ENCODE results near the gene LYZL1.
"Not testable (repeated sequence)": the region's sequence is repeated elsewhere in the genome, so short reads cannot be mapped to it uniquely, and the experiment has no call there.

LYZL1 gene

DNA sequence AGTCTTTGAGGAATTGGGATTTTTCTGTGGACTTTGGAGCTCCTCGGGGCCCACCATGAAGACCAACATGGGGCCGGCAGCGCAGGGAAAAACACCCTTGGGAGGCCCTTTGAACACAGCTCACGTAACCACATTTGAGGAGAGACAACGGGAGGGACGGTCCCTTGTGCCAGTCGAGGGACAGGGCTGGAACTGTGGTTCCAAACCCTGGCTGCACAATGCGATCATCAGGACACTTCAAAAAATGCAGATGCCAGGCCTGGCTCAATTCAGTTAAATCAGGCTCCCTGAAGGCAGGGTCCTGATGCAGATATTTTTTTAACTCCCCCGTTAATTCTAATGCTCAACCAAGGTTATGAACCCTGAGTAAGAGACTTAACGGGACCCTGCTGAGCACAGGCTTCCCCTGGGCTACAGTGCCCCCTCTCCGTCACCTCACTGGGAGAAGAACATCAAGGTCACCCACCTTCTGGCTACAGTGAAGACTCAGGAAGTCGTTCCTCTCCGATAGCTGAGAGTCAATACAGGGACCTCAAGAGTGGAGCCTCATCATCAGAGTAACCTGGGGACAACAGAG, 30.4 kb downstream of the LYZL1 start:
- Histone ChIP-seq H3K36me3 (replicated peaks) (no peaks in the 10 kb centered on the region), H3K4me1 (no peaks in the 10 kb centered on the region; the same call in 1 of the 2 replicates), H3K9me3 (no peaks in the 10 kb centered on the region), H3K4me3 (no peak overlapping the region), H3K27me3 (ENCODE audit: low read depth) (no peaks in the 10 kb centered on the region)
- in situ Hi-C loops (cut with MboI; ENCODE audit: low sequenced_read_pairs): no loop called here
- DNase-seq (ENCODE audit: low spot score in 2 of 2): no peak

DNA sequence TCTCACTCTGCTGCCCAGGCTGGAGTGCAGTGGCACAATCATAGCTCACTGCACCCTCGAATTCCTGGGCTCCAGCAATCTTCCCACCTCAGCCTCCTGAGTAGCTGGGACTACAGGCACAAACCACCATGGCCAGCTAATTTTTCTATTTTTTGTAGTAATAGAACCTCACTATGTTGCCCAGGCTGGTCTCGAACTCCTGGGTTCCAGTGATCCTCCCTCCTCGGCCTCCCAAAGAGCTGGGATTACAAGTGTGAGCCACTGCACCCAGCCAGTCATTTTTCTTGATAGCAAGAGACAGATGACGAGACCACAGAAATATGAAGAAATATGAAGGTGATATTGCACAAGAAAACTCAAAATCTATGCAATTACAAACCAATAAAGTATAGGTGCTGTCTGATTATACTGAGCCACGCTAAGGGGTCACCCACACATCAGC, 31.8 kb downstream of the LYZL1 start:
- DNase-seq (ENCODE audit: low spot score in 2 of 2); H3K27me3 ChIP-seq (ENCODE audit: low read depth); H3K36me3 ChIP-seq (replicated peaks); H3K4me3 ChIP-seq; H3K9me3 ChIP-seq; H3K4me1 ChIP-seq; in situ Hi-C loops (cut with MboI; ENCODE audit: low sequenced_read_pairs): not testable (repeated sequence)

DNA sequence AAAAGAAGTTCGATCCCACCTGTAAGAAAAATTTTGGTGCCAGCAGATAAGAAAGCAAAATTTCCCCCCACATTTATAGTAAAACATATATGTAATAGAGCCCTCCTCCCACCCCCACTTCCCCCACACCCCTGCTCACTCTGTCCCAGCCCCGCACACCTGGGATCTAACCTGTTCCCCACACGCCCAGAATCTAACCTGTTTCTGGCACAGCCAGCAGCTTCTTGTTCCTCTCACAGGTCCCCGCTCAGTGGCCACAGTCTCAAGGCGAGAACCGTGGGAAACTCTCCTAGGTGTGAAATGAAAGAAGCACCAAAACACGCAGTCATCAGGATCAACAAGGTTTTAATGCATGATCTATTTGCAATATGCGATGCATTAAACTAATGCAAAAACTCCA, 32.8 kb downstream of the LYZL1 start:
- Histone ChIP-seq H3K36me3 (replicated peaks) (no peaks in the 10 kb centered on the region), H3K9me3 (no peaks in the 10 kb centered on the region), H3K4me3 (no peak overlapping the region), H3K4me1 (no peaks in the 10 kb centered on the region; the same call in 1 of the 2 replicates), H3K27me3 (ENCODE audit: low read depth) (no peaks in the 10 kb centered on the region)
- DNase-seq (ENCODE audit: low spot score in 2 of 2): no peak
- in situ Hi-C loops (cut with MboI; ENCODE audit: low sequenced_read_pairs): no loop called here

DNA sequence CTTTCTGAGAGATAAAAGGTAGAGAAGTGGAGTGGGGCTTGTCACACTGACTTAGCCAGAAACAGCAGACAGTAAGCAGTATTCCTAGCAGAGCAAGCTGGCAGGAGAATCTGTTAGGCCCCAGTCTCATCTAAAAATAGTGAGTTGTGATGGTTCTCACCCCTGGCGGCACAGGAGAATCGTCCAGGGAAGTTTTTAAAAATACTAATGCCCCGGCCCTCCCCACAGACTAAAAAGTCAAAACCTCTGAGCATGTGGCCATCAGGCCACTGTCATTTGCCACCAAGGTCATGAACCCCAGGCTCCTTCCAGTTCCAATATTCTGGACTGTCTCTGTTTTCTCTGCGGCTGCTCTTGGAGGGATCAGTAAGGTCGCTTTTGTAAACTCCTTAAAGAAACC, 34.0 kb downstream of the LYZL1 start:
- Histone ChIP-seq H3K9me3 (no peaks in the 10 kb centered on the region), H3K4me1 (no peaks in the 10 kb centered on the region; the same call in 1 of the 2 replicates), H3K27me3 (ENCODE audit: low read depth) (no peaks in the 10 kb centered on the region), H3K36me3 (replicated peaks) (no peaks in the 10 kb centered on the region), H3K4me3 (no peak overlapping the region)
- in situ Hi-C loops (cut with MboI; ENCODE audit: low sequenced_read_pairs): no loop called here
- no peak for DNase-seq (ENCODE audit: low spot score in 2 of 2)

DNA sequence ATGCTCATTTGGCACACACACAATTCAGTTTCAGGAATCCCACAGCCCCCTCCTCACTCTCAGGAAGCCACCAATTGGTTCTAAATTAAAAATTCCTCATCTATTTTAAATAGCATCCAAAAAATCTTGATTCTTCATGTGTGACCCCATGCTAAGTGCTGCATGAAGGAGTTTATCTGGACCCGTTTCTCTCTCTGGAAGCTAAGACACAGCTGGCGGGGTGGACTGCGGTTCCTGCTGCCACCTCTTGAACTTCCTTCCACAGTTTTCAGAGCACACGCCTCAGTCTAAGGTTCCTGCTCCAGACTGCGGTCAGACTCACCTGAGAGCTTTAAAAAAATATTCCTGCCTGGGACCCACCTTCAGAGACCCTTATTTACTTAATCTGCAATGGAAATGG, 34.5 kb downstream of the LYZL1 start:
- Histone ChIP-seq H3K27me3 (ENCODE audit: low read depth) (no peaks in the 10 kb centered on the region), H3K4me3 (no peak overlapping the region), H3K4me1 (no peaks in the 10 kb centered on the region), H3K36me3 (replicated peaks) (no peaks in the 10 kb centered on the region), H3K9me3 (no peaks in the 10 kb centered on the region)
- in situ Hi-C loops (cut with MboI; ENCODE audit: low sequenced_read_pairs): no loop called here
- DNase-seq (ENCODE audit: low spot score in 2 of 2): no peak

DNA sequence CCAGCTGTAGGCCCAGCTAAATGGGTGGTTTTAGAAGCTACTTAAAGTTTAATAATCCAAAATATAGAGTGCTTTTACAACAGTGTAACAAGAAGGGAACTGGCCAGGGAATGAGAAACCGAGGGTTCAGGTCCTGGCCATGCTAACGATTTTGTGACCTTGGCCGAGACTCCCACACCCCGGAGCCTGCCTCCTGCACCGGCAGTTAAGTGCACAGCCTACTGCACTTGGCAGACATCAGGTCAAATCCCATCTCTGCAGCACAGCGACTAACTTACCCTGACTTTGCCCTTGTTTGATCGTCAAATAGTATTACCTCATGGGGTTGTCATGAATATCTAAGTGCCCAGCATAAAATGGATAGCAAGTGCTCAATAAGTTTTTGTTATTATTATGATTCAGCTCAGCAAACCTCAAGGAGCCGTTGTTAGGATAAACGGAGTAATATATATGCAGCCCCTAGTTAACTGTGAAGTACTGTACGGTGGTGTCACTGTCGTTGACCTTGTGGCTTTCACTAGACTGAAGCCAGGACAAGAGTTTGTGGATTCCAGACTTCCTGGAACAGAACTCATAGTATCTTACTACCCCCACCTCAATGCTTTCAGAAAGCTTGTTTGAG, 35.5 kb downstream of the LYZL1 start:
- Histone ChIP-seq H3K4me3 (no peak overlapping the region), H3K4me1 (no peaks in the 10 kb centered on the region), H3K27me3 (ENCODE audit: low read depth) (no peaks in the 10 kb centered on the region), H3K9me3 (no peaks in the 10 kb centered on the region), H3K36me3 (replicated peaks) (no peaks in the 10 kb centered on the region)
- no peak for DNase-seq (ENCODE audit: low spot score in 2 of 2)
- in situ Hi-C loops (cut with MboI; ENCODE audit: low sequenced_read_pairs): no loop called here

DNA sequence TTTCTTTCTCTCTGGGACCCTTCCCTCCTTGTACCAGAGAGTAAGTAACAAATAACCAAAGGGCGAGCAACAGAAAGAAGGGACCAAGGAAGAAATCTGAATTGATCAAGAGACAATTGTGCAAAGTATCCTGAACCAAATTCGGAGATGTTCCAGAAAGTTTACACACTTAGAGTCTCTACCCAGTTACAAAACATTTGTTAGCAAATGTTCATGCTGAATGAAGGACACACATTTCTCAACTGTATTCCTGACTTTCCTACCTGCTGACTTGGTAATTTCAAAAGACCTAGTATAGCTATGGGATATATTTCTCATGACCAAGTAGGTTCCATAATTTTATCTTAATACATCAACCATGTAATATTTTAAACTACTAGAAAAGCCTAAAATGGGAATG, 37.4 kb downstream of the LYZL1 start:
- H3K9me3 ChIP-seq: no peaks in the 10 kb centered on the region
- no peaks in the 10 kb centered on the region for H3K27me3 ChIP-seq (ENCODE audit: low read depth)
- no peaks in the 10 kb centered on the region for H3K4me1 ChIP-seq
- DNase-seq (ENCODE audit: low spot score in 2 of 2): no peak
- H3K4me3 ChIP-seq: no peak overlapping the region
- no peaks in the 10 kb centered on the region for H3K36me3 ChIP-seq (replicated peaks)
- in situ Hi-C loops (cut with MboI; ENCODE audit: low sequenced_read_pairs): no loop called here

DNA sequence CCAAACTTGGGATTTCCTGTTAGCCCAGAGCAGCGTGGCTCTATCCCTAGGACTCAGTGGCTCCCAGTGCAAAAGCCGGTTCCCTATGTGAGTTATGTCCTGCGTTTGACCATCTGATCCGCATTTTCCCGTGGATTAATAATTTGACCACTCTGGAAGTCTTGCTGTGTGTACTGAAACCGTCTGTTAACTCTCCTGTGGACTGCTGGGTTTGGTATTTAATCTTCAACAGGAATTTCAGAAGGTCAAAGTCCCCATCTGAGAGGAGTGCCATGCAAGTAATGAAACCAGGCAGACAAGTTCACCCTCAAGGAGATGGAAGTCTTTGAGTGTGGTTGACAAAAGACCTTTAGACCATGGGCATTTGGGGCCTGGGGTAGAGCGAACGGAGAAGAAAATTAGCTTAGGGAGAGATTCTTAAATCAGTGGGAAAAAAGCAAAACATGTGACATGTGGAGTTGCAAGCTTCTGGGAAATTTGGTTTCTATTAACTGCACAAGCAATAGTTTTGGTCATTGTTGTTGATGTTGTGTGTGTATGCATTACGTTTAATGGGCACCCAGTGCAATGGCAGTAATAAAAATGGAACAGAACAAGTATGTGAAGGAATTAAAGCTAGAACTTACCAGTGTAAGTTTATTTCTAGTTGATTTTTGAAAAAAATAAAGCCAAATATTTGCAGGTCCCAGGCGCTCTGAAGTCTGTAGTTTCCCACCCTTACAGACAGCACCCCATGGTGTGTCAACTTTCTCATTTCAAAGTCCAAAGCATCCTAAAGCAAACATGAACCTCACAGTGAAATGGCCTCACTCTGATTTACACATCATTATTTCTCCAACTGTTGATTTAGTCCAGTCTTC, 38.2 kb downstream of the LYZL1 start:
- no peaks in the 10 kb centered on the region for H3K27me3 ChIP-seq (ENCODE audit: low read depth)
- DNase-seq (ENCODE audit: low spot score in 2 of 2): no peak
- no peaks in the 10 kb centered on the region for H3K9me3 ChIP-seq
- in situ Hi-C loops (cut with MboI; ENCODE audit: low sequenced_read_pairs): no loop called here
- no peaks in the 10 kb centered on the region for H3K4me1 ChIP-seq
- H3K36me3 ChIP-seq (replicated peaks): no peaks in the 10 kb centered on the region
- no peak overlapping the region for H3K4me3 ChIP-seq

DNA sequence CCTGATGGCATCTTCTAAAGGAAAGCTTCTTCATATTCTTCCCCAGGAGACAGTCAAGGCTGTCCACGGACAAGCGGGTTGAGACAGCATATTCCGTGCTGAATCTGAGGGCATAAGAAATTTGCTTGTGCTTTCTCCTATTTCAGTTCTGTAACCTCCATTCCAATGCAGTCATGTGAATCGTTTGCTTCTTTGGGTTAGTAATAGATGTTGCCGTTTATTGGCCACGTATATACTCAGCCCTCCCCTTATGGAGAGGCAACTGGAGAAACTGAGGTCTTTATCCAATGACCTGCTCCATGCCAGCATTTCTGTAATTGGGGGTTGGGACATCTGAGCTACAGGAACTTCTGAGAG, 38.9 kb downstream of the LYZL1 start:
- in situ Hi-C loops (cut with MboI; ENCODE audit: low sequenced_read_pairs): no loop called here
- no peaks in the 10 kb centered on the region for H3K9me3 ChIP-seq
- no peaks in the 10 kb centered on the region for H3K27me3 ChIP-seq (ENCODE audit: low read depth)
- H3K4me1 ChIP-seq: no peaks in the 10 kb centered on the region
- H3K36me3 ChIP-seq (replicated peaks): no peaks in the 10 kb centered on the region
- no peak overlapping the region for H3K4me3 ChIP-seq
- no peak for DNase-seq (ENCODE audit: low spot score in 2 of 2)

DNA sequence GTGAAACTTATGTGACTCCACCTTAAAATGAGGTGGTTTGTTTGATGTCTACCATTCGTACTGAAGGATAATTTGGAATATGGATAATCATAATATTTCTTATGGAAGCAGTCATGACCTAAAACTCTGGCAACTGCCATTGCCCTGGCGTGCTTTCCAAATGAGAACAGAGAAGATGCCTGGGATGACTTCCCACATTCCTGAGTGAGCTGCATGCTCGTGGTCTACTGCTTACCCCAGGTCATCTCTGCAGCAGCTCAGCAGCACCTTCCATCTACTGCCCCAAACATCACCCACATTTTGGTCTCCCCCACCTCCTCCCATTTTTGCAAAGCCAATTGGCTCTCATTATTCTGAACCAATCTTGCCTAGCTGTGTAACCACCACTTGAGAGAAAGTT, 40.1 kb downstream of the LYZL1 start:
- H3K27me3 ChIP-seq (ENCODE audit: low read depth): no peaks in the 10 kb centered on the region
- in situ Hi-C loops (cut with MboI; ENCODE audit: low sequenced_read_pairs): no loop called here
- DNase-seq (ENCODE audit: low spot score in 2 of 2): no peak
- H3K36me3 ChIP-seq (replicated peaks): no peaks in the 10 kb centered on the region
- no peak overlapping the region for H3K4me3 ChIP-seq
- H3K9me3 ChIP-seq: no peaks in the 10 kb centered on the region
- H3K4me1 ChIP-seq: no peaks in the 10 kb centered on the region

DNA sequence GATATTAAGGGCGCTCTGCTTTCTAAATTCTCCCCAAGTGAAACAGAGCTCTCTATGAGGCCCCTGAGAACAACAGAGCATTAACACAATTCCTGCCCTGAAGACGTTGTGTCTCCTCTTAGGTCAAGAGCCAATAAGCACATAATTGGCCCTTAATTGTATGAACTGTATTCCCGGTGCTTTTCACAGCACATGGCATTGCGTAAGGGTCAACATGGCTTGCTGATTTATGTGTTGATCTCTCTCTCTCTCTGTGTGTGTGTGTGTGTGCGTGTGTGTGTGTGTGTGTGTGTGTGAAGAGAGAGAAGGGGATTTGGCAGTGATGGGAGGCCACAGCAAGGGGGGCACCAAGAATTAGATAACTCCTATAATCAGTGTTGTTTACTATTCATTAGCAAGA, 40.5 kb downstream of the LYZL1 start:
- Histone ChIP-seq H3K4me1 (no peaks in the 10 kb centered on the region), H3K4me3 (no peak overlapping the region), H3K9me3 (no peaks in the 10 kb centered on the region), H3K36me3 (replicated peaks) (no peaks in the 10 kb centered on the region), H3K27me3 (ENCODE audit: low read depth) (no peaks in the 10 kb centered on the region)
- in situ Hi-C loops (cut with MboI; ENCODE audit: low sequenced_read_pairs): no loop called here
- no peak for DNase-seq (ENCODE audit: low spot score in 2 of 2)

DNA sequence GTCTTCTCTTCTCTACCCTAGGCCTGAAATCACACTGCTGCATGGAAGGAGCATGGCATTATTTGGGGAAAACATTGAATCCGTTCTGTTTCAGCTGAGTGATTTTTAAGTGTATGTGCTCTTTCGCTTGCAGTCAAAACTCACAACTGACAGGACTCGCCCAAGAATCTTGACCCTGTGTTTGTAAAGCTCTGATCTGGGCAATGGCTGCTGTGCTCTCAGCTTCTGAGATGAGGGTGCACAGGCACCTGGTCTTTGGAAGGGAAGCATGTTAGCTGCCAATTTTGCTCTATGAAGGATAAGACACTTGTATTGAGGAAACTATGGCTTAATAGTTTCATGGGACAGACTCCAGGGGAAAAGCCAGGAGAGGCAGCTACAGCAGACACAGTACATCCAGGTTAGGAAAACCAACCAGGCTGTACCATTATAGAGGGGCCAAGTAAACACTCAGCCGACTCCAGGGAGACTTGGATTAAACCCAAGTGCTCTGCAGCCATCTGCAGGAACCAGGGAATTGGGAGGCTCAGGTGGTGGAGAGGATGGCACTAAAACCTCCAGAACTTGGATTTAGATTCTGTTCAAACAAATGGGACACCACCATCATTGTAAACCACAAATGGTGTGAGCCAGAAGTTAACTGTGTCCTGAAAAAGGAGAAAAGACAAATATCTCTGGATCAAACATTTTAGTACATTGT, 43.3 kb downstream of the LYZL1 start:
- in situ Hi-C loops (cut with MboI; ENCODE audit: low sequenced_read_pairs): no loop called here
- DNase-seq (ENCODE audit: low spot score in 2 of 2): no peak
- Histone ChIP-seq H3K9me3 (no peaks in the 10 kb centered on the region), H3K4me1 (no peaks in the 10 kb centered on the region), H3K27me3 (ENCODE audit: low read depth) (no peaks in the 10 kb centered on the region), H3K4me3 (no peak overlapping the region), H3K36me3 (replicated peaks) (no peaks in the 10 kb centered on the region)

DNA sequence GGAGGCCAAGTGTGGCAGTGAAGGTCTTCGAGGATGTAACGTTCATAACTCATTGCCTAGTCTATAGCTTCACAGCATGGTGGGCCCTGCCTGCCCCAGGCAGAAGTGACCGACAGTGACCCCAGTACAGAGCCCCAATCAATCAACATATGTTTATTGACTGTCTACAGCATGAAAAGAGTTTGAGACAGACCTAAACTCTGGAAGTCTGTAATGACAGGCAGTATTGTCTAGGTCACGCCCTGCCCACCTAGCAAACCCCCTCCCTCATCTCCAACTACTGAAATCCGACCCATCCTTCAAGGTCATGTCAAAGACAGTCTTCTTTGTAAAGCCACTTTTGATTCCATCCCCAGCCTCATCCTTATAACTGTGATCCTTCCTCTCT, 43.9 kb downstream of the LYZL1 start:
- H3K9me3 ChIP-seq: no peaks in the 10 kb centered on the region; the same call in 1 of the 2 replicates
- in situ Hi-C loops (cut with MboI; ENCODE audit: low sequenced_read_pairs): no loop called here

DNA sequence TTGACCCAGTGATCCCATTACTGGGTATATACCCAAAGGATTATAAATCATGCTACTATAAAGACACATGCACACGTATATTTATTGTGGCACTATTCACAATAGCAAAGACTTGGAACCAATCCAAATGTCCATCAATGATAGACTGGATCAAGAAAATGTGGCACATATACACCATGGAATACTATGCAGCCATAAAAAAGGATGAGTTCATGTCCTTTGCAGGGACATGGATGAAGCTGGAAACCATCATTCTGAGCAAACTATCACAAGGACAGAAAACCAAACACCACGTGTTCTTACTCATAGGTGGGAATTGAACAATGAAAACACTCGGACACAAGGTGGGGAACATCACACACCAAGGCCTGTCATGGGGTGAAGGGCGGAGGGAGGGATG, 48.7 kb downstream of the LYZL1 start:
- H3K4me3 ChIP-seq; DNase-seq (ENCODE audit: low spot score in 2 of 2); H3K9me3 ChIP-seq; H3K27me3 ChIP-seq (ENCODE audit: low read depth); in situ Hi-C loops (cut with MboI; ENCODE audit: low sequenced_read_pairs); H3K36me3 ChIP-seq (replicated peaks); H3K4me1 ChIP-seq: not testable (repeated sequence)

More for the DNA sequence above, 43.9 kb downstream of the LYZL1 start:
- H3K27me3 ChIP-seq (ENCODE audit: low read depth): no peaks in the 10 kb centered on the region
- no peak overlapping the region for H3K4me3 ChIP-seq
- no peak for DNase-seq (ENCODE audit: low spot score in 2 of 2)
- no peaks in the 10 kb centered on the region for H3K4me1 ChIP-seq
- H3K36me3 ChIP-seq (replicated peaks): no peaks in the 10 kb centered on the region
